K562 (cell line): ENCODE measurements around the gene LY6G6F. TPM values are rescaled to one million over a fixed set of nuclear protein-coding genes. Genes with fewer than 3 reads are reported as not detected.

ENCODE experiments used
- ARID1B ChIP-seq: fragments of 450-650 bp; IDR thresholded peaks from 2 replicates; pipeline ENCODE4 v1.6.1; 2016; ENCODE audit warnings: antibody characterized with exemption, mild to moderate bottlenecking, inconsistent platforms
- C11orf30 ChIP-seq: fragments of 450-650 bp; IDR thresholded peaks from 2 replicates; pipeline ENCODE4 v1.6.1; 2016; ENCODE audit warnings: low read depth, mild to moderate bottlenecking
- CHD2 ChIP-seq: IDR thresholded peaks from 2 replicates; pipeline ENCODE4 v1.6.1; 2011; ENCODE audit warnings: low read depth, low read length
- EHMT2 ChIP-seq: fragments of 450-650 bp; IDR thresholded peaks from 2 replicates; pipeline ENCODE4 v1.6.1; 2018; ENCODE audit warnings: antibody characterized with exemption
- LARP7 ChIP-seq: fragments of 450-650 bp; IDR thresholded peaks from 2 replicates; pipeline ENCODE4 v1.6.1; 2016
- MYBL2 ChIP-seq, 2 experiments: fragments of 450-650 bp in 1 of 2; sonication (generic) in 1 of 2; formaldehyde crosslinking in 1 of 2; IDR thresholded peaks; 2 replicates each; pipeline versions ENCODE4 v1.6.1 to v1.8.1; 2017 to 2022; ENCODE audit warnings: borderline replicate concordance in 1 of 2, inconsistent platforms in 1 of 2, low read depth in 1 of 2, mild to moderate bottlenecking in 1 of 2, missing genetic modification reagents in 1 of 2, moderate library complexity in 1 of 2
- POLR2AphosphoS5 ChIP-seq: IDR thresholded peaks from 2 replicates; pipeline ENCODE4 v1.6.1; 2011; ENCODE audit warnings: mild to moderate bottlenecking, low read depth, low read length, moderate library complexity; ENCODE audit not compliant: control insufficient read depth, insufficient read depth
- PYGO2 ChIP-seq: fragments of 450-650 bp; IDR thresholded peaks from 2 replicates; pipeline ENCODE4 v1.6.1; 2016; ENCODE audit warnings: mild to moderate bottlenecking, missing genetic modification characterization, moderate library complexity, missing compliant biosample characterization
- RBM39 ChIP-seq: fragments of 200-400 bp; formaldehyde crosslinking; optimal IDR thresholded peaks from 2 replicates; pipeline ENCODE3; 2018; ENCODE audit warnings: low read depth, low read length
- TRIM25 ChIP-seq: fragments of 450-650 bp; IDR thresholded peaks from 2 replicates; pipeline ENCODE4 v1.7.0; 2016; ENCODE audit warnings: borderline replicate concordance
- ZFP30 ChIP-seq: fragments of 250-450 bp; sonication (Bioruptor Pico); IDR thresholded peaks from 2 replicates; pipeline ENCODE4 v1.8.0; 2022; ENCODE audit warnings: moderate library complexity, mild to moderate bottlenecking, inconsistent platforms, borderline replicate concordance
- ZNF318 ChIP-seq, 2 experiments: fragments of 450-650 bp; IDR thresholded peaks; 2 replicates each; pipeline ENCODE4 v1.6.1; 2016; ENCODE audit warnings: mild to moderate bottlenecking in 2 of 2, borderline replicate concordance in 1 of 2, low read depth in 1 of 2, moderate library complexity in 1 of 2
- ZNF444 ChIP-seq: fragments of 250-450 bp; sonication (Bioruptor Pico); IDR thresholded peaks from 2 replicates; pipeline ENCODE4 v1.4.0; 2020; ENCODE audit warnings: mild to moderate bottlenecking, moderate library complexity
- ZNF449 ChIP-seq: fragments of 250-450 bp; sonication (Bioruptor Pico); IDR thresholded peaks from 2 replicates; pipeline ENCODE4 v1.8.0; 2022; ENCODE audit warnings: moderate library complexity, mild to moderate bottlenecking, inconsistent platforms
- polyA plus RNA-seq, 8 experiments: library from polyadenylated mRNA; depleted of rRNA in 4 of 8; stranded (reverse) in 5 of 8; unstranded in 3 of 8; fragments of >200 nt; fragmentation: Nextera tagmentation in 2 of 8; fragmentation: Illumina TruSeq in 1 of 8; extraction: Ambion mirVana in 2 of 8; extraction: Trizol in 1 of 8; gene quantifications; 2 replicates each; pipeline versions ENCODE4 v1.2.1 to v1.2.3, GENCODE V29; 2011 to 2014; ENCODE audit warnings: inconsistent platforms in 1 of 8, missing spikeins in 1 of 8
- total RNA-seq, 7 experiments: library from RNA; depleted of rRNA in 6 of 7; stranded (reverse); fragments of >200 nt in 6 of 7; fragmentation: Illumina TruSeq in 2 of 7; extraction: Trizol in 2 of 7; gene quantifications; 2 replicates each; pipeline versions ENCODE4 v1.2.1 to v1.2.3, GENCODE V29; 2011 to 2021; ENCODE audit warnings: low replicate concordance in 1 of 7
- TF ChIP-seq, protein P1 (sequence below): sonication (generic); formaldehyde crosslinking; IDR thresholded peaks from 2 replicates; pipeline ENCODE4 v1.9.0; 2022; ENCODE audit warnings: mild to moderate bottlenecking, missing genetic modification reagents

Gene LY6G6F
- total and polyA plus RNA-seq, 9 of the 15 experiments (the other 6 are each of a cell fraction or from before 2014, with no cell fraction given), result 0.14 to 0.50 (median 0.28) TPM; not detected in 2

DNA sequence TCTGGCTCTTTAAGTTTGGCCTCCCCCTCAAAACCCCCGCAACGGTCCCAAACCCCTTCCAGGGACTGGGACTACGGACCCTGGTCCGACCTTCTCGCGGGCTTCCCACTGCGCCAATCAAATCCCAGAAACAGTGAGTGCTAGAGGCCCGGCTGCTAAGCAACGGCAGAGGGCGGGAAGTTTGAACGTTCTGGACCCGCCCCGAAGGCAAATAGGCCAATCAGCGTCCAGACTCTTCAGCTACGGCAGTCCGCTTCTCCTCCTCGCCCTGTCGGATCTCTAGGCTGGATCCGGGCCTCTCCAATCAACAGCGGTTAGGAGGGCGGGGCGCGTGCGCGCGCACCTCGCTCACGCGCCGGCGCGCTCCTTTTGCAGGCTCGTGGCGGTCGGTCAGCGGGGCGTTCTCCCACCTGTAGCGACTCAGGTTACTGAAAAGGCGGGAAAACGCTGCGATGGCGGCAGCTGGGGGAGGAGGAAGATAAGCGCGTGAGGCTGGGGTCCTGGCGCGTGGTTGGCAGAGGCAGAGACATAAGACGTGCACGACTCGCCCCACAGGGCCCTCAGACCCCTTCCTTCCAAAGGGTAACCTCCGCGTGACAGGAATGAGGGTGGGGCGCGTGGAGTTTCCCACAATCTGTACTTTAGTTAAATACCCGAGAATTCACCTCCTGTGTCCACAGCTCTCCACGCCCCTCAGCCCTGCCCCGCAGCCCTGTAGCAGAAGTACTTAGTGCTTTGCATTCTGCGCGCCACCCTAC lies 33.2 kb downstream of the LY6G6F start, which contains the start of gene MSH5 (continued):
- TF ChIP-seq CHD2, result peak; percentile 92
- no peak for TF ChIP-seq ARID1B
- TF ChIP-seq MYBL2 (IDR thresholded peaks at IDR 0.05; ENCODE audit: low read depth), result no peak
- no peak for TF ChIP-seq MYBL2 (CRISPR knock-in tag; IDR thresholded peaks at IDR 0.05; ENCODE audit: borderline replicate concordance)
- no peak for TF ChIP-seq PYGO2
- peak; percentile 17; the same call in 1 of the 2 replicates for TF ChIP-seq TRIM25
- TF ChIP-seq, protein P1, sequence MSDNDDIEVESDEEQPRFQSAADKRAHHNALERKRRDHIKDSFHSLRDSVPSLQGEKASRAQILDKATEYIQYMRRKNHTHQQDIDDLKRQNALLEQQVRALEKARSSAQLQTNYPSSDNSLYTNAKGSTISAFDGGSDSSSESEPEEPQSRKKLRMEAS (CRISPR knock-in tag), result peak; percentile 100
- TF ChIP-seq C11orf30, result no peak
- TF ChIP-seq ZNF444 (CRISPR knock-in tag), result peak; percentile 68; the same call in 1 of the 2 replicates
- no peak for TF ChIP-seq ZNF318 (IDR thresholded peaks at IDR 0.05; ENCODE audit: borderline replicate concordance in 1 of 2, low read depth in 1 of 2)
- no peak for TF ChIP-seq ZNF449 (CRISPR knock-in tag)
- TF ChIP-seq LARP7, result peak; percentile 86; the same call in 1 of the 2 replicates
- TF ChIP-seq ZFP30 (CRISPR knock-in tag), result no peak
- no peak for TF ChIP-seq POLR2AphosphoS5
- TF ChIP-seq EHMT2, result no peak
- peak; percentile 93 for TF ChIP-seq RBM39
